Kidney capillary endothelial cell (primary cell): ENCODE measurements around the gene CHD5.

Source experiments
- DNase-seq: peaks from one replicate; pipeline ENCODE4 v3.0.0-alpha.2; 2018; ENCODE audit warnings: low spot score

The CHD5 gene

GRCh38 chr1:6154525-6155319 is 25.4 kb downstream of the CHD5 start:
- DNase-seq, result no peak

- no peak for DNase-seq
Measured at GRCh38 chr1:6152882-6153281, 27.2 kb downstream of the CHD5 start.

- DNase-seq, result no peak
Measured at GRCh38 chr1:6152181-6152580, 27.9 kb downstream of the CHD5 start.

- no peak for DNase-seq
Measured at GRCh38 chr1:6151291-6151822, 28.8 kb downstream of the CHD5 start.

GRCh38 chr1:6150006-6150938 is 29.8 kb downstream of the CHD5 start:
- no peak for DNase-seq

GRCh38 chr1:6149597-6149996 is 30.5 kb downstream of the CHD5 start:
- no peak for DNase-seq

- peak; percentile 24 for DNase-seq
Measured at GRCh38 chr1:6148497-6149241, 31.5 kb downstream of the CHD5 start.

GRCh38 chr1:6145864-6146410 is 34.2 kb downstream of the CHD5 start:
- no peak for DNase-seq

- DNase-seq, result no peak
Measured at GRCh38 chr1:6145396-6145750, 34.7 kb downstream of the CHD5 start.

- no peak for DNase-seq
Measured at GRCh38 chr1:6144647-6145395, 35.3 kb downstream of the CHD5 start.

GRCh38 chr1:6144175-6144574 is 35.9 kb downstream of the CHD5 start:
- DNase-seq, result no peak

- DNase-seq, result no peak
Measured at GRCh38 chr1:6143395-6143794, 36.7 kb downstream of the CHD5 start.

GRCh38 chr1:6142734-6143133 is 37.4 kb downstream of the CHD5 start:
- no peak for DNase-seq

GRCh38 chr1:6142036-6142621 is 38.0 kb downstream of the CHD5 start:
- DNase-seq, result no peak

GRCh38 chr1:6141592-6141991 is 38.5 kb downstream of the CHD5 start:
- no peak for DNase-seq

GRCh38 chr1:6140413-6140812 is 39.7 kb downstream of the CHD5 start:
- no peak for DNase-seq

- DNase-seq, result no peak
Measured at GRCh38 chr1:6137758-6138157, 42.4 kb downstream of the CHD5 start.

GRCh38 chr1:6136516-6137220 is 43.5 kb downstream of the CHD5 start:
- DNase-seq, result no peak

- DNase-seq, result no peak
Measured at GRCh38 chr1:6134741-6135510, 45.2 kb downstream of the CHD5 start.
